ENCODE measurements around the gene JUNB.
"Not testable (repeated sequence)": the region's sequence is repeated elsewhere in the genome, so short reads cannot be mapped to it uniquely, and the experiment has no call there.

Gene JUNB

DNA sequence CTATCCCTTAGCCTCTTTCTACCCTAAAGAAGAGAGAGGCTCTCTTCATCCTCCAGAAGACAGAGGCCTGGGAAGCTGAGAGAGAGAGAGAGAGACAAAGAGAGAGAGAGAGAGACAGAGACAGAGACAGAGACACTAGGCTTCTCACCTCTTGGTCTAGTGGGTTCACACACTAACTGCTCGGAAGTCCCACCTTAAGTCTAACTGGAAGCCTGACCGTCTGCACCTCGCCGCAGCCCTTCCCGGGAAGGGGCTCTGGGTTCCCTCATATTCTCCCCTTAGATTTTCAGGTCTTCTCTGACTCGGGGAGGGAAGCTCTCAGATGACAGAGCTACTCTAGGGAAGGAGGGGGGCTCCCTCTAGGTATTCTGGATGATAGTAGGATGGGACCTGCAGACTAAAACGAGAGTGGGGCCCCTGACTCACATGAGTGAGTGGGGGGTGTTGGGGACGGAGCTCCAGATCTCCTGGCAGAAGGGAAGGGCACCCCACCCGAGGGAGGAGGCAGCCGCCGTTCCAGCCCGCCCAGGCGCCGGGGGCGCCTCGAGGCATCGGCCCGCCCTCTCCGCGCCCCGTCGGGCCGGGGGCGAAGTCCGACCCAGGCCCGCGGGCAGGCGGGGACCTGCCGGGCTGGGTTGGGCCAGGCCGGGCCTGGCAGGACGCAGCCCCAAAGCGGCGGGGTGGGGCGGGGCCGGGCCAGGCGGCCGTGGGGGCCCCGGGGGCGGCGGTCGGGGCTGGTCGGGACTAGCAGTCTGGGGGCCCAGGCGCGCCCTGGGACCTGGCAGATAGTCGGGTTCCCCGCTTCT, 2.0 kb upstream of the JUNB start:
- no peak for DNase-seq (ENCODE audit: low spot score)

DNA sequence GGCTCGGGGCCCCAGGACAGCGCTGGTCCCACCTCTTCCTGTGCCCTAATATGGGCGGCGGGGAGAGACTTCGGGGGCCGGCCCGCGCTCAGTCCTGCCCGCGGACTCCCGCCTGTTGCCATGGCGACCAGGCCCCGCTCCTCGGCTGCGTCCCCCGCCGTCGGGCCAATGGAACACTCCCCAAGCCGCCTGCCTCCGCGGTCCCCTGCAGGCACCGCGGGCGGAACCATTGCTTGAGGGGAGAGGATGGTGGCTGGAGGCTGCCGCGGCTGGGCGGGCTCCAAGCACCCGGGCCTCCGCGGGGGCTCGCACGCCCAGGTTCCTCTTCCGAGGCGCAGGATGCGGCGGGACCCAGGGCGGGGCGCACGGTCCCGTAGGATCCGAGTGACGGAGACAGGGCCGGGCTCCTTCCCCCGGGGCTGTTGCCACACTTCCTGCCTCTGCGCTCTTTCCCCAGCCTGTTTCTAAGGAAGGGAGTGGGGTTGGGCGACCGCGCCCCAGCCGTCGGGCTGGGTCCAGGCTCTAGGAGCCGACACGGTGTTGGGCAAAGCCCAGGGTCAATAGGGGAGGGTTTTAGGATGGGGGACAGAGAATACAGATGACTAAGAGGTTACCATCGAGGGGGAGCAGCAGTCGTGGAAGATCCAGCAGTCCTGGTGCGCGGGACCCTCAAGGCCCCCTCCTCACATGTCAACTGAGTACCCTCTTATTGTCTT, 1.2 kb upstream of the JUNB start:
- DNase-seq (ENCODE audit: low spot score), result peak; percentile 83

DNA sequence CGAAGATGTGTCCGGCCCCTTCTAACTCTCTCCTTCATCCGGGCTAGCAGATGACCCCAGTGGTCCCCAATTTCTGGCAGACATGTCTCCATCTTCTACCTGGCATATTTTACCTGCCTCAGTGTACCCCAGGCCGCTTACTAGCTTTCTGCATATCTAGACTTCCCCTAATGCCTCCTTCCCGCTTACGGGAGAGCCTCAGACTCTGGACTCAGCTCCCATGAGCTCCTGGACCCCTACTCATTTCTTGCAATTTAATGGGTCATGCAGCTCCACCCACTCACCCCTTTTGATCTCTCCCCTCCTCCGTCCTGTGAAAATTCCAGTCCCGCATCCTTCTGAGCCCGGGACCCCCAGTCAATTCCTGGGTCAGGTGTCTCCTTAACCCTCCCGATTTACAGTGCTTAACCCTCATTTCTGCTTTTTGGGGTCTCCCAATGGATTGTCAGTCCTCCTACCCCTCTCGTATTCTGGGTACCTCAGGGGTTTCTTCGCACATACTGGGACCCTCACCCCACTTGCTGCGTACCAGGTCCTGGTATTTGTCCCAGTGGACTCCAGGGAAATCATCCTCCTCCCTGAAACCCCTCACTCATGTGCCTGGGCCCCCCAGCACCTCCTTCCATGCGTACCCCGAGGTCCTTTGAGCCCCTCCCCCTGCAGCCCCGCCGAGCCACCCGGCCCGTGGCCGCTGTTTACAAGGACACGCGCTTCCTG, 500 bp upstream of the JUNB start:
- DNase-seq (ENCODE audit: low spot score), result no peak

DNA sequence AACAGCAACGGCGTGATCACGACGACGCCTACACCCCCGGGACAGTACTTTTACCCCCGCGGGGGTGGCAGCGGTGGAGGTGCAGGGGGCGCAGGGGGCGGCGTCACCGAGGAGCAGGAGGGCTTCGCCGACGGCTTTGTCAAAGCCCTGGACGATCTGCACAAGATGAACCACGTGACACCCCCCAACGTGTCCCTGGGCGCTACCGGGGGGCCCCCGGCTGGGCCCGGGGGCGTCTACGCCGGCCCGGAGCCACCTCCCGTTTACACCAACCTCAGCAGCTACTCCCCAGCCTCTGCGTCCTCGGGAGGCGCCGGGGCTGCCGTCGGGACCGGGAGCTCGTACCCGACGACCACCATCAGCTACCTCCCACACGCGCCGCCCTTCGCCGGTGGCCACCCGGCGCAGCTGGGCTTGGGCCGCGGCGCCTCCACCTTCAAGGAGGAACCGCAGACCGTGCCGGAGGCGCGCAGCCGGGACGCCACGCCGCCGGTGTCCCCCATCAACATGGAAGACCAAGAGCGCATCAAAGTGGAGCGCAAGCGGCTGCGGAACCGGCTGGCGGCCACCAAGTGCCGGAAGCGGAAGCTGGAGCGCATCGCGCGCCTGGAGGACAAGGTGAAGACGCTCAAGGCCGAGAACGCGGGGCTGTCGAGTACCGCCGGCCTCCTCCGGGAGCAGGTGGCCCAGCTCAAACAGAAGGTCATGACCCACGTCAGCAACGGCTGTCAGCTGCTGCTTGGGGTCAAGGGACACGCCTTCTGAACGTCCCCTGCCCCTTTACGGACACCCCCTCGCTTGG, 966 bp downstream of the JUNB start:
- peak; percentile 68 for DNase-seq (ENCODE audit: low spot score)

DNA sequence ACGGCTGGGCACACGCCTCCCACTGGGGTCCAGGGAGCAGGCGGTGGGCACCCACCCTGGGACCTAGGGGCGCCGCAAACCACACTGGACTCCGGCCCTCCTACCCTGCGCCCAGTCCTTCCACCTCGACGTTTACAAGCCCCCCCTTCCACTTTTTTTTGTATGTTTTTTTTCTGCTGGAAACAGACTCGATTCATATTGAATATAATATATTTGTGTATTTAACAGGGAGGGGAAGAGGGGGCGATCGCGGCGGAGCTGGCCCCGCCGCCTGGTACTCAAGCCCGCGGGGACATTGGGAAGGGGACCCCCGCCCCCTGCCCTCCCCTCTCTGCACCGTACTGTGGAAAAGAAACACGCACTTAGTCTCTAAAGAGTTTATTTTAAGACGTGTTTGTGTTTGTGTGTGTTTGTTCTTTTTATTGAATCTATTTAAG, 1.6 kb downstream of the JUNB start:
- DNase-seq (ENCODE audit: low spot score), result no peak

DNA sequence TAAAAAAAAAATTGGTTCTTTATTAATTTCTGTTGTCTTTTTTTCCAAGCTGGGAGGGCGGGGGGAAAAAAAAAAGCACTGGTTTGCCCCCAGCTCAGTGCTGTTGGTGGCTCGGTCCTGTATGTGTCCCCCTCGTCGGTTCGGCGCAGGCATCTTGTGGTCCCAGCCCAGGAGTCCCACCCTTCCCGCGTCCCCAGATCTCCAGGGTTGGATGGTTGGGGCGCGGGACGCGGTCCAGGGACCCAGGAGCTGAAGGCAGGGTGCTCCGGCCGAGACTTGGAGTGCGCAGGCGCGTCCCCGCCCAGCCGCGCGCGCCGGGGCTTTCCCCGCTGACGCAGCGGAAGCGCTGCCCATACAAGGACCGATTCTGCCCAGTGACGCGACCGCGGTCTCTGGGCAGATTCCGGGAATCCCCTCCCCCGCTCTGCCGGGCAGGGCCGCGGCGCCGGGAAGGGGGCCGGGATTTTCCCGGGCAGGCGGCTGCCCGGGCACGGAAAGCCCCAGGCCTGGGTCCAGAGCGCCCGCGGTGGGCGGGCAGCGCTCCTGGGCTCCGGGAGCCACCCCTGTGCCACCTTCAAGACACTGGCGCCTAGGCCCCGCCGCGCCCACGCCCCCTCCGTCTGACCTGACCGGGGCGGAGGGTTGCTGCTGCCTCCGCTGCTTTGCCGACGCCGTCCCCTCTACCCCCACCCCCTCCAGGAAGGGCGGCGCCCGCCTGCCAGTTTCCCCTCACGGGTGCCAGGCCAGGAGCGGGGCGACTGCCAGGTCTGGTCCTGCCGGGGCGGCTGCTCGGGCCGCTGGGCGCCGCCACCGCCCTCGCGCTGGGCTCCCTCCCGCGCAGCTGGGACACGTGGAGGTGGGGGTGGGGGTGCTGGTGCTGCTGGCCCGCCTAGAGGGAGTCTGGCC, 2.3 kb downstream of the JUNB start:
- peak; percentile 96 for DNase-seq (ENCODE audit: low spot score)

DNA sequence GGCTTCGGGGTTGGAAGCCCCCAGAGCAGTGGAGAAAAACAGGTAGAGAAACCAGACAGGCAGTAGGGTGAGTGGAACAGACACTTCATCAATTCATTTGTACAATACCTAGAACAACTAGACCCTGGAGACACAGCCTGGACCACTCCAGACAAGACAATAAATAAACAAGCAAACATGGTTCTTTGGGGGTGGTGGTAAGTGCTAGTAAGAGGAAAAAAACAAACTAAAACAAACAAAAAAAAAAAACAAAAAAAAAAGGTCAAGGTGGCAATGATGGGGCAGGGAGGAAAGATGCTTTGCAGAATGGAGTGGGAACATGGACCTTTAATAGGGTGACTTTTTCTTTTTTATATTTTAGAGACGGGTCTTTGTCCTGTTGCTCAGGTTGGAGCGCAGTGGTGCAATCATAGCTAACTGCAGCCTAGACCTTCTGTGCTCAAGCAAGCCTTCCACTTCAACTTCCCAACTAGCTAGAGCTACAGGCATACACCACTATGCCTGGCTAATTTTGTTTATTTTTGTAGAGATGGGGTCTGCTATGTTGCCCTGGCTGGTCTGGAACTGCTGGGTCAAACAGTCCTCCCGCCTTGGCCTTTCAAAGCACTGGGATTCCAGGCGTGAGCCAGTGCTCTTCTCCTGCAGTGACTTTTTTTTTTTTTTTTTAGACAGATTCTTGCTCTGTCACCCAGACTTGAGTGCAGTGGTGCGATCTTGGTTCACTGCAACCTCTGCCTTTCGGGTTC, 3.1 kb downstream of the JUNB start:
- DNase-seq (ENCODE audit: low spot score), result no peak

DNA sequence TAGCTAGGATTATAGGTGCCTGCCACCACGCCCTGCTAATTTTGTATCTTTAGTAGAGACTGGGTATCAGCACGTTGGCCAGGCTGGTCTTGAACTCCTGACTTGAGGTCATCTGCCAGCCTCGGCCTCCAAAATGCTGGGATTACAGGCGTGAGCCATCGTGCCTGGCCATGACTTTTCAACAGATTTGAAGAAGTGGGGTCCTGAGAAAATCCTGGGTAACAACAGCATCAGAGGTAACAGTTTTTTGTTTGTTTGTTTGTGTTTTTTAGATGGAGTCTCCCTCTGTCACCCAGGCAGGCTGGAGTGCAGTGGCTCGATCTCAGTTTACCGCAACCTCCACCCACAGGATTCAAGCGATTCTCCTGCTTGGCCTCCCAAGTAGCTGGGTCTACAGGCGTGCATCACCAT, 3.7 kb downstream of the JUNB start:
- DNase-seq (ENCODE audit: low spot score), result no peak

DNA sequence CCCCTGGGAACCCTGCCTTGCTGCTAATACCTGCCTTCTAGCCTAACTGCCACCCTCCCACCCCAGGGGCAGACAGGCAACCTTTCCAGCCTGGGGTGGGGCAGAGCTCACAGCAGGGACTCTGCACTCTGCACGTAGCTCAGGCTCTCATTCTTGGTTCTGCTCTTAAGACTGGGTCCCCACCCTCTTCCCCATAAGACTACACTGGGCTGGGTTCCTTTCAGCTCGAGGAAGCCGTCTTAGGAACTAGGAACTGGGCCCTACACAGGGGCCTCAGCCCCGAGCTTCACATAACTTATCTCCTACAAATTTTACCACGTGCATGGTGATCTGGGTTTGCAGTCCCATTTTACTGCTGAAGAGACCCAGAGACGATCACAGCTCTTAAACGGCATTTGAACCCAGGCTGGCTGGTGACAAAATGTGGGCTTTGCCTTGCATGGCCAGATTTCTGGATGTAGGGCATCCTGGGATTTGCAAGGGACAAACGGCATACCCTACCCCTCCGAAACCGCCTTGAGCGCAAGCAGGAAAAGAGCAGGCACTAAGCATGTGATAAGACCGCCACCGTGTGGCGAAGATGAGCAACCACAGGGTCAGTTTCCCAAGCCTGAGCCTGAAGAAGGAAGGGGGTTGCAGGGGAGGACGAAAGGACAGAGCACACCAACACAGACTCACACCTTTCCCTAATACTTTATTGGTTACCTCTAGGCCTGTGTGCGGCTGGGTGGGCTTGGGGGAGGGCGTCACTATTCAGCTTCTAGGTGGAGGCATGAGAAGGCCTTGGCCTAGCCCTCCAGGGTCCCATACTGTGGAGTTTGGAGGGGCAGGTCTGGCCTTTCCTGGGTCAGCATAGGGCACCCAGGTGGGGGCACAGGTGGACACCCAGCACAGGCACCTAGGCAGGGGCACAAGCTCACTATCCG, 5.1 kb downstream of the JUNB start:
- DNase-seq (ENCODE audit: low spot score), result peak; percentile 81

DNA sequence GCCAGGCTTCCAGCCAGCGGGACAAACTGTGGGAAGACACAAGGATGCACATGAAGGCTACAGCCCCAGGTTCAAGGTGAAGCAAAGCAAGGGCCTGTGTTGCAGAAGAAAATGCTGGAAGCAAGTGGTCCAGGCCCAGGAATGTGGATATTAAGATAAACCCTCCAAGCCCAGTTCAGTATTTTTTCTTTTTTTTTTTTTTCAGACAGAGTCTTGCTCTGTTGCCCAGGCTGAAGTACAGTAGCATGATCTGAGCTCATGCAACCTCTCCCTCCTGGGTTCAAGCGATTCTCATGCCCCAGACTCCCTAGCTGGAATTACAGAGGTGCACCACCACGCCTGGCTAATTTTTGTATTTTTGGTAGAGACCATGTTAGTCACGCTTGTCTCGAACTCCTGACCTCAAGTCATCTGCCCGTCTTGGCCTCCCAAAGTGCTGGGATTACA, 5.9 kb downstream of the JUNB start:
- no peak for DNase-seq (ENCODE audit: low spot score)

DNA sequence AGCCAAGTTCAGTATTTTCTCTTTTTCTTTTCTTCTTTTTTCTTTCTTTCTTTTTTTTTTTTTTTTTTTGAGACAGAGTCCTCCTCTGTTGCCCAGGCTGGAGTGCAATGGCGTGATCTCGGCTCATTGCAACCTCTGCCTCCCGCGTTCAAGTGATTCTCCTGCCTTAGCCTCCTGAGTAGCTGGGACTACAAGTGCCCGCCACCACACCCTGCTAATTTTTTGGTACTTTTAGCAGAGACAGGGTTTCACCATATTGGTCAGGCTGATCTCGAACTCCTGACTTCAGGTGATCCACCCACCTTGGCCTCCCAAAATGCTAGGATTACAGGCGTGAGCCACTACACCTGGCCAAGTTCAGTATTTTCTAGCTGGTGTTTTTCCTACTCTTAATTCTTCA, 6.3 kb downstream of the JUNB start:
- DNase-seq (ENCODE audit: low spot score), result not testable (repeated sequence)

DNA sequence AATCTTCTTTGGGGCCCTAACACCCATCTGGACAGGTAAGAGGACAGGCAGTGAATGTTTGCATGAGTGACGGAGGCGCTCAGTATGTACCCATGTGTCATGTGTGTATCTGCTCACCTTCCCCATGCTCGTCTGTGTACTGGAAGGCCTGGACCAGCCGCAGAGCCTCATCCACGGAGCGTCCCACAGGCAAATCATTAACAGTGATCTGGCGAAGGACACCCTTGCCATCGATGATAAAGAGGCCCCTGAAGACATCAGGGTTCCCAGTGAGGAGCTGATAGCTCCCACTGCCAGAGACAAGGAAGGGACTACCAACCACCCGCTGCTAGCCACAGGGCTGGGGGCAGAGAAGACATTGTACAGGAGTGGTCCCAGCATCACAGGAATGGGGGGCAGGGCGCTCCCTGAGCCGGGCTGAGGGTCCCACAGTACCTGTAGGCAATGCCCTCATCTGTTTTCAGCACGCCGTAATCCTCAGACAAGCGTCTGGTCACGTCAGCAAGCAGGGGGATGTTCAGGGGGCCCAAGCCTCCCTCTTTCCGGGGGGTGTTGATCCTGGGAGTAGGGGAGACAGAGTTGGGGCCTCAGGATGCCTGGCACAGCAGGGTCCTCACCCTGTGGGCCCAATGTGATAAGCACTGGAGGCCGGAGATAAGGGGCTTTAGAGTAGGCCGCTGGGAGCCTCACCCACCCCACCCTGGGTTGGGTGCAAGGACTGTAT, 8.6 kb downstream of the JUNB start:
- no peak for DNase-seq (ENCODE audit: low spot score)

DNA sequence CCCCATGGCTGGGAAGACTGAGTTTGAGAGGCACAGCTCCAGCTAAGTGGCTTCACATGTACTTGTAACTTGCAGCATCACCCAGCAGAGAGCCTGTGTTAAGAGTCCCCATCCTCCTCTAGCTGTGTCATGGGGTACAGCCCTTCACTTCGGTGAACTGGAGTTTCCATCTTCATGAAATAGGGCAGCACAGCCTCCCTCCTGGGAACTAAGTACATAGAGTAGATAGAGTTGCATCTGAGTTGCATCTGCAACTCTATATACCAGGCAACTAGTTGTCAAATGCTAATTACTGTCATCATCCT, 9.1 kb downstream of the JUNB start:
- DNase-seq (ENCODE audit: low spot score), result no peak

DNA sequence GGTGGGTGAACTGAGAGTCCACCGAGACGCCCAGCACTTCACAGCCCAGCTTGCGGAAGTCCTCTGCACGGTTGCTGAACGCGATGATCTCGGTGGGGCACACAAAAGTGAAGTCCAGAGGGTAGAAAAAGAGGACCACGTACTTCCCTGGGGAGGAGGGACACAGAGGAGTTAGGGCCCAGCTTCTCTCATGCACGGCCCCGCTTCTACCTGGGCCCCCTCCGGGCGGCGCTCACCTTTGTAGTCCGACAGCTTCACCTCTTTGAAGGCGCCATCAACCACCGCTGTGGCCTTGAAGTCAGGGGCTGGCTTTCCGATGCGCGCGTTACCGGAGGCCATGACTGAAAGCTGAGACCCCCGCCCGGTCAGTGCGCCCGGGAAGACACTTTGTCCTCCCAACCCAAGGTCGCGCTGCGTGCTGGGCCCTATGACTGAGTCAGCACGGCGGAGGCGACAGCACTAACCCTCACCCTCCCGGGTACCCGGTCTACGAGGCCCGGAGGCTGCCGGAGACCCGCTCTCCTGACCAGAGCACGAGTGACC, 9.7 kb downstream of the JUNB start:
- no peak for DNase-seq (ENCODE audit: low spot score)

DNA sequence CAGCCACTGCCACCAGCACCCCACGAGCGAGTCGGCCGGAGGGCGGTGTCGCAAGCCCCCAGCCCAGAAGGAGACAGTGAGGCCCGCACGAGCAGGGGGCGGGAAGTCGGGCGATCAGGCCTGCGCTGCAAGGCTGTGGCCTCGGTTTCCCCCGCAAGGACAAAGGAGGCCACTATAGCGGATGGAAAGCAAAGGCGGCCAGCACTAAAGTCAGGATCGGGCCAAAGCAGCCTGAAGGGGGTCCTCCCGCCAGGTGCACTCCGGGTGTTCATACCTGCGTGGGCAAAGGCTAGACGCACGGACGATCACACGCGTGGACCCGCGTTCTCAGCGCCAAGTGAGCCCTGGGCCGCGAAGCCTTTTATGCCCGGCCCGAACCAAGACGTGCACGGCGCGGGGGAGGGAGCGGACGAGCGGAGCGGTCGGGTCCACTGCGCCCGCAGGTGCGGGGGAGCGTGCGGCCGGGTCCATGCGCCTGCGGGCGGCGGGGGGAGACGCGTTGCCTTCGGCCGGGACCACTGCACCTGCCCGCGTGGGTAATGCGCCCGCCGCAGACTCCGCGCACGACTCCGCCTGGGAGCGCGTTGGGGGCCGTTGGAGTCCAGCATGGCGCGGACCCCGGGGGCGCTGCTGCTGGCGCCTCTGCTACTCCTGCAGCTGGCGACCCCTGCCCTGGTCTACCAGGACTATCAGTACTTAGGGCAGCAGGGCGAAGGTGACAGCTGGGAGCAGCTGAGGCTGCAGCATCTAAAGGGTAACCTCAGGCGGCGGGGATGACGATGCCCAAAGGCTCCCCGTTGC, 10.4 kb downstream of the JUNB start, which contains the start of the genes PRDX2 and THSD8:
TSS of gene PRDX2 (minus strand) at position 335 of the 801 bp plus-strand sequence. CDS start 539 bp downstream, outside the sequence.
TSS of gene THSD8 (plus strand) at position 604 of the 801 bp plus-strand sequence. CDS start at position 607, 3 bp downstream.
- peak; percentile 84 for DNase-seq (ENCODE audit: low spot score)

DNA sequence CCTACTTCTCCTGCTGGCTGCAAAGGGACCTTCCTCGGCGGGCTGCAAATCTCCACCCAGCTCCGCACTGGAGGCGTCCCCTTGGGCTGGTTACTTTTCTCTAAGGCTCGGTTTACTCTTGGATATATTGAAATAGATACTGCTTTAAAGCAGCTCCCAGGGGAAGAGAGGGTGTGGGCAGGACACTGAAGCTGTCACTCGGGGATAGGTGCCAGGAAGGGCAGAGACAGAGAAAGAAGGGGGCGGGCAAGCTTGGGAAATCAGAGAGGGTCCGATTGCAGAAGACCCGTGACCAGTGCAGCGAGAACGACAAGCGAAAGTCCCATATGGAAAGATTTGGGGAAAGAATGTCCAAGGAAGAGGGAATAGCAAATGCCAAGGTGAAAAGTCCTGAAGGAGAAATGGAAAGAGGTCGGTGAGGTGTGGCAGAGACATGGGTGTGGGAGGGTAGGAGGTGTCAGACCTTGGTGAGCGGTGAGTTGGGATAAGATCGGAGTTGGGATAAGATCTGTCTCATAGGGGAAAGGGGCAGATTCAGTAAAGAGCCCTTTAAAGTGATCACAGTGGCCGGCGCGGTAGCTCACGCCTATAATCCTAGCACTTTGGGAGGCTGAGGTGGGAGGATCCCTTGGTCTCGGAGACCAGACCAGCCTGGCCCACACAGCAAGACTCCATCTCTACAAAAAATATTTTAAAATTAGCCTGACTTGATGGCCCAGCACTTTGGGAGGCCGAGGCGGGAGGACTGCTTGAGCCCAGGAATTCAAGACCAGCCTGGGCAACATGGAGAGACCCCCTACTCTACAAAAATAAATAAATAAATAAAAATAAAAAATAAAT, 11.2 kb downstream of the JUNB start:
- no peak for DNase-seq (ENCODE audit: low spot score)

Data from LoVo (cell line).